ENCODE data around the gene INPP4B.

The INPP4B gene

GRCh38 chr4:142579443-142579842, 266.7 kb downstream of the INPP4B start:
- DNase-seq (ENCODE audit: low spot score): no peak

- no peak for DNase-seq (ENCODE audit: low spot score)
Measured at GRCh38 chr4:142574306-142574705, 271.8 kb downstream of the INPP4B start.

- DNase-seq (ENCODE audit: low spot score): no peak
Measured at GRCh38 chr4:142572071-142572470, 274.0 kb downstream of the INPP4B start.

GRCh38 chr4:142567620-142568451, 278.3 kb downstream of the INPP4B start:
- peak; percentile 41 for DNase-seq (ENCODE audit: low spot score)

- peak; percentile 21 for DNase-seq (ENCODE audit: low spot score)
Measured at GRCh38 chr4:142567199-142567598, 278.9 kb downstream of the INPP4B start.

GRCh38 chr4:142566777-142567176, 279.3 kb downstream of the INPP4B start:
- no peak for DNase-seq (ENCODE audit: low spot score)

- no peak for DNase-seq (ENCODE audit: low spot score)
Measured at GRCh38 chr4:142566243-142566642, 279.9 kb downstream of the INPP4B start.

GRCh38 chr4:142565771-142566170, 280.3 kb downstream of the INPP4B start:
- no peak for DNase-seq (ENCODE audit: low spot score)

GRCh38 chr4:142563682-142564291, 282.3 kb downstream of the INPP4B start:
- peak; percentile 77 for DNase-seq (ENCODE audit: low spot score)

- DNase-seq (ENCODE audit: low spot score): no peak
Measured at GRCh38 chr4:142559986-142560385, 286.1 kb downstream of the INPP4B start.

GRCh38 chr4:142558851-142559250, 287.2 kb downstream of the INPP4B start:
- DNase-seq (ENCODE audit: low spot score): peak; percentile 47

- no peak for DNase-seq (ENCODE audit: low spot score)
Measured at GRCh38 chr4:142557239-142557801, 288.8 kb downstream of the INPP4B start.

GRCh38 chr4:142556570-142557238, 289.4 kb downstream of the INPP4B start:
- DNase-seq (ENCODE audit: low spot score): no peak

- DNase-seq (ENCODE audit: low spot score): no peak
Measured at GRCh38 chr4:142556048-142556447, 290.1 kb downstream of the INPP4B start.

- no peak for DNase-seq (ENCODE audit: low spot score)
Measured at GRCh38 chr4:142554412-142554811, 291.7 kb downstream of the INPP4B start.

- no peak for DNase-seq (ENCODE audit: low spot score)
Measured at GRCh38 chr4:142551517-142552305, 294.4 kb downstream of the INPP4B start.

GRCh38 chr4:142550965-142551364, 295.1 kb downstream of the INPP4B start:
- peak; percentile 25 for DNase-seq (ENCODE audit: low spot score)

GRCh38 chr4:142549726-142550463, 296.2 kb downstream of the INPP4B start:
- peak; percentile 100 for DNase-seq (ENCODE audit: low spot score)

- DNase-seq (ENCODE audit: low spot score): peak; percentile 78
Measured at GRCh38 chr4:142549248-142549647, 296.9 kb downstream of the INPP4B start.

GRCh38 chr4:142548491-142548890, 297.6 kb downstream of the INPP4B start:
- DNase-seq (ENCODE audit: low spot score): peak; percentile 67

GRCh38 chr4:142547974-142548373, 298.1 kb downstream of the INPP4B start:
- DNase-seq (ENCODE audit: low spot score): peak; percentile 59
